Panc1 (cell line): ENCODE results near the gene MROH2A.

ENCODE experiments used
- CTCF ChIP-seq: fragments of 450-650 bp; IDR thresholded peaks from 2 replicates; pipeline ENCODE4 v1.5.1; 2017; ENCODE audit warnings: mild to moderate bottlenecking
- POLR2AphosphoS5 ChIP-seq: IDR thresholded peaks from 2 replicates; pipeline ENCODE4 v1.6.1; 2012; ENCODE audit warnings: mild to moderate bottlenecking, low read depth, low read length, moderate library complexity

DNA sequence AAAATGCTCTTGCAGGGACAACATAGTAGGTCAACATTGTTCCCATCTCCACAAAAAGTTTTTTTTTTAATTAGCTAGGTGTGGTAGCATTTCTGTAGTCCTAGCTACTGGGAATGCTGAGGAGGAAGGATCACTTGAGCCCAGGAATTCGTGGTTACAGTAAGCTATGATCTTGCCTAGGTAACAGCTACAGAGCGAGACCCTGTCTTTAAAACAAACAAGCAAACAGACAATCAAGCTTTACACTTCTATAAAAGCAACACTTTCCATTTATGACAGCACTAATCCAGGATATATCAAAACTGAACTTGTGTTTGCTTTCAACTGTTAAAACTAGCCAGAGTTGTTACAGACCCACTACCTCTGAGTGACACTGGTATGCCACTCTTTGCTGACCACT, 37.3 kb upstream of the MROH2A start:
- TF ChIP-seq CTCF = no peak
- no peak for TF ChIP-seq POLR2AphosphoS5
